Right lung (tissue), 5 donors: ENCODE results near the gene S100A2. TPM values are rescaled to one million over a fixed set of nuclear protein-coding genes. Genes with fewer than 3 reads are reported as not detected.
"Not testable (repeated sequence)": the region's sequence is repeated elsewhere in the genome, so short reads cannot be mapped to it uniquely, and the experiment has no call there.

ENCODE experiments used
- DNase-seq, 2 donors: peaks; one replicate each; pipeline ENCODE4 v3.0.0-alpha.2; 2013
- polyA plus RNA-seq, 5 donors: library from polyadenylated mRNA; unstranded; fragments of 120-200 nt; gene quantifications; one replicate each; pipeline versions ENCODE4 v1.2.1 to v1.2.3, GENCODE V29; 2013; ENCODE audit warnings: inconsistent platforms in 1 of 5, low replicate concordance in 1 of 5; ENCODE audit not compliant: insufficient read length in 5 of 5, insufficient read depth in 1 of 5

S100A2 gene
- polyA plus RNA-seq, 5 donors = 0.69 to 1.8 (median 1.2) TPM

GRCh38 chr1:153597206-153597605 is 31.6 kb upstream of the S100A2 start:
- DNase-seq = no peak

DNA sequence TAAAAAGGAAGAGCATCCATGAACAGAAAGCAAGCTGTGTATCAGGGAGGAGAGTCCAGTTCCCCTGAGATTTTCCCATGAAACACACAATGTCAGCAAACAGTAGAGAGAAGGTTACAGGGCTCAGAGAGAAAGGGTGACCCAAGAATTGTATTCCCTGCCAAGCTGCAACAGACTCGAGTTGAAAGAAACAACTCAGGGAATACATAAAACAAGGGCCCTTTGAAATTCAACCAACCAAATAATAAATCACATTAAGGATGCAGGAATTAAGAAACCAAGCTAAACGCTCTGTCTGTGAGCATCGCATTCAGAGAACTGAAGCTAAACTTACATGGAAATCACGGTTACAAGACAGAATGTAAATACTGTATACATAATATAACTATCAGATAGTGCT is 27.1 kb upstream of the S100A2 start:
- no peak for DNase-seq

GRCh38 chr1:153588482-153588881 is 22.8 kb upstream of the S100A2 start:
- no peak for DNase-seq

- DNase-seq = not testable (repeated sequence)
These were observed 22.4 kb upstream of the S100A2 start for GRCh38 chr1:153588033-153588432.

GRCh38 chr1:153587314-153587713 is 21.7 kb upstream of the S100A2 start:
- DNase-seq = no peak

GRCh38 chr1:153586347-153586746 is 20.7 kb upstream of the S100A2 start:
- DNase-seq = no peak

- no peak for DNase-seq
These were observed 19.4 kb upstream of the S100A2 start for GRCh38 chr1:153585006-153585405.

- DNase-seq = no peak
These were observed 18.3 kb upstream of the S100A2 start for GRCh38 chr1:153583976-153584375.

DNA sequence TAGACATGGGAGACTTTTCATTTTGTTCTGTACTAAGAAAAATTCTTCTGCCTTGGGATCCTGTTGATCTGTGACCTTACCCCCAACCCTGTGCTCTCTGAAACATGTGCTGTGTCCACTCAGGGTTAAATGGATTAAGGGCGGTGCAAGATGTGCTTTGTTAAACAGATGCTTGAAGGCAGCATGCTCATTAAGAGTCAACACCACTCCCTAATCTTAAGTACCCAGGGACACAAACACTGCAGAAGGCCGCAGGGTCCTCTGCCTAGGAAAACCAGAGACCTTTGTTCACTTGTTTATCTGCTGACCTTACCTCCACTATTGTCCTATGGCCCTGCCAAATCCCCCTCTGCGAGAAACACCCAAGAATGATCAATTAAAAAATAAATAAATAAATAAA is 17.9 kb upstream of the S100A2 start:
- DNase-seq = not testable (repeated sequence)

DNA sequence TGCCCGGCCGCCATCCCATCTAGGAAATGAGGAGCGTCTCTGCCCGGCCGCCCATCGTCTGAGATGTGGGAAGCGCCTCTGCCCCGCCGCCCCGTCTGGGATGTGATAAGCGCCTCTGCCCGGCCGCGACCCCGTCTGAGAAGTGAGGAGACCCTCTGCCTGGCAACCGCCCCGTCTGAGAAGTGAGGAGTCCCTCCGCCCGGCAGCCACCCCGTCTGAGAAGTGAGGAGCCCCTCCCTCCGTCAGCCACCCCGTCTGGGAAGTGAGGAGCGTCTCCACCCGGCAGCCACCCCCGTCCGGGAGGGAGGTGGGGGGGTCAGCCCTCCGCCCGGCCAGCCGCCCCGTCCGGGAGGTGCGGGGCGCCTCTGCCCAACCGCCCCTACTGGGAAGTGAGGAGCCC is 17.2 kb upstream of the S100A2 start:
- DNase-seq = not testable (repeated sequence)

DNA sequence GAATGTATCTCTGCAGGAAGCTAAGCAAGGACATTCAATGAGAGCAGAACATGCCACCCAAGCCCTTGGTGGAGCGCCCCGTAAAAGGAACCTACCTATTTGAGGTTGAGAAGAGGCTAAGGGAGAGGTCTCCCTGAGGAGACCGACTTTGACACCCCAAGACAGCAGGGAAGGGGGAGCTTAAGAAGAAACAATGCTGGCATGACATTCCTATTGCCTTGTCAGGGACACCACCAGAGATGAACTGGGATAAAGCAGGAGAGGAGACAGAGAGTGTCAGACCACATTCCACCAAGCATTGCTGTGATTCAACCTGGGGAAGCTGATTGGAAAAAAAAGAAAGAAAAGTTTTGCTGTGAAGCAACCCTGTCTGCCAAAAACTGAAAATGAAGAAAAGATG is 13.3 kb upstream of the S100A2 start:
- no peak for DNase-seq

- no peak for DNase-seq
These were observed 12.8 kb upstream of the S100A2 start for GRCh38 chr1:153578490-153578889.

GRCh38 chr1:153577624-153578051 is 12.0 kb upstream of the S100A2 start:
- no peak for DNase-seq

DNA sequence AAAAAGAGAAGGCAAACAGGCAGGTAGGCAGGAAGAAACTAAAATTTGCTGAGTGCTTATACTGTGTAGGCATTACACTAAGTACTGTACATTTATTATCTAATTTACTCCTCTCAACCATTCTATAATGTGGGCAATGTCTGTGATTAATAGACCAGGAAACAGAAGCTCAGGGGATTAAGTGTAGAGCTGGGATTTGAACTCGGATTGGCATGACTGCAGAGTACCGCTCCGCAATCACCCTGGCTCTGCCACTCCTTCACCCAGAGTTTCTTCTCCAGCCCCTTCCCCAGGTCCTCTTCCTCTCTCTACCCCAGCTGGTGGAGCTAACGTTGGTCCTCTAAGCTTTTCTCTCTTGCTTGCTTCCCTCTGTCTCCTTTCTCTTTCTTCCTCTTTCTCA is 11.5 kb upstream of the S100A2 start:
- no peak for DNase-seq

GRCh38 chr1:153575497-153575896 is 9.9 kb upstream of the S100A2 start:
- DNase-seq = not testable (repeated sequence)

GRCh38 chr1:153575081-153575491 is 9.4 kb upstream of the S100A2 start:
- not testable (repeated sequence) for DNase-seq

GRCh38 chr1:153573351-153573750 is 7.7 kb upstream of the S100A2 start:
- DNase-seq = no peak

GRCh38 chr1:153572569-153573015 is 6.9 kb upstream of the S100A2 start:
- DNase-seq = peak; percentile 38 to 60

GRCh38 chr1:153571706-153572105 is 6.1 kb upstream of the S100A2 start:
- no peak for DNase-seq

- DNase-seq = no peak
These were observed 5.2 kb upstream of the S100A2 start for GRCh38 chr1:153570874-153571273.

- no peak for DNase-seq
These were observed 3.8 kb upstream of the S100A2 start for GRCh38 chr1:153569465-153569864.

DNA sequence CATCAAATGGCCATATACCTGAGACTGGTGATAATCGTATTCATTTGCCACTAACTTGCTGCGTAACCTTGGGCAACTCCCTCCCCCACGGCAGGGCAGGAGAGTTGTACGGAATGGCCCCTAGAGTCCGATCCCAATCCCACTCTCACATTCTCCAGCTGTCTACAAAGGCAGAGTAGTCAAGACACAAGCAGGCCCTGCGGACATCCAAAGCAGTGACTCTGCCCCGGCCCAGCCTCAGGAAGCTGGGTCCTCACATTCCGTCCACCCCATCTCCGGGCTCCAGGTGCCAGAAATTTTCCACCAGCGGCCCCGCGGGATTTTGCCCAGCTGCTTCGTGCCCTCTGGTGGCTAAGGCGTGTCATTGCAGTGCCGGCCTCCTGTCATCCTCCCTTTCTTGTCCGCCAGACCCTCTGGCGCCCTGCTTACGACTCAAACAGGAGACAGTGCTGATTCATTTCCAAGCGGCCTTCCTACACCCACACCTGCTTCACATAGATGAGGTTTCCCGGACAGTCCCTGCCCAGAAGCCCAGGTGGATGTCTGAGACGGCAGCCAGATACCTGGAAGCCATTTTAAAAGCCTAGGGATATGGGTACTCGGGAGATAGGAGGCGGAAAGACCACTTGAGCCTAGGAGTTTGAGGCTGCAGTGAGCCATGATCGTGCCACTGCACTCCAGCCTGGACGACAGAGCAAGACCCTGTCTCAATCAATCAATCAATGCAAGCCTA is 2.9 kb upstream of the S100A2 start:
- peak in 1 of 2 donors; percentile 82 for DNase-seq

GRCh38 chr1:153567621-153568366 is 2.1 kb upstream of the S100A2 start:
- no peak for DNase-seq
